Measurements from ENCODE around the gene E2F4.

DNA sequence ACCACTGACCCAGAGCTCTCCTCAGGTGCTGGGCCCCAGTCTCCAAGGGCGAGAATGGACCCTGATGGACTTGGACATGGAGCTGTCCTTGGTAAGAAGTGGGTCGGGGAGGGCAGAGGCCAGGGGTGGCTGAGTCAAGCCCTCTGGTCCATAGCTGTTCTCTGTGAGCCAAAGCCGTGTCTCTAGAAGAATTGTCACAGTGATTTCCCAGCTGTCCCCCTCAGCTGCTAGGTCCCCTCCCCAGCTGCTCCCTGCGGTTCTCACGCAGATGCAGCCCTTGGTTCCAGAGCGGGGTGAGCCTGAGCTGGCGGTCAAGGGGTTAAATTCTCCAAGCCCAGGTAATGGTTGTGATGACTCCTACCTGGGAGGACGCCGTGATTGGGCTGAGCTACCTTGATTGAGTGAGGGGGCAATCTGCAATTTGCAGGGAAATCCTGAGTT lies 22.9 kb upstream of the E2F4 start:
- TF ChIP-seq CTCF (IDR thresholded peaks at IDR 0.05) (no peak), EZH2 (IDR thresholded peaks at IDR 0.05; ENCODE audit: borderline replicate concordance, insufficient read depth, low read depth, low read length, poor library complexity, severe bottlenecking) (no peak)
